HG03521 (cell line): ENCODE results near the gene CCBE1.
"Not testable (repeated sequence)": the region's sequence is repeated elsewhere in the genome, so short reads cannot be mapped to it uniquely, and the experiment has no call there.

ENCODE experiments used
- ATAC-seq: cut with Tn5 transposase; IDR thresholded peaks from one replicate; pipeline ENCODE4 v1.9.1; 2021; ENCODE audit warnings: mild to moderate bottlenecking, moderate library complexity; ENCODE audit not compliant: unreplicated experiment

Gene CCBE1

DNA sequence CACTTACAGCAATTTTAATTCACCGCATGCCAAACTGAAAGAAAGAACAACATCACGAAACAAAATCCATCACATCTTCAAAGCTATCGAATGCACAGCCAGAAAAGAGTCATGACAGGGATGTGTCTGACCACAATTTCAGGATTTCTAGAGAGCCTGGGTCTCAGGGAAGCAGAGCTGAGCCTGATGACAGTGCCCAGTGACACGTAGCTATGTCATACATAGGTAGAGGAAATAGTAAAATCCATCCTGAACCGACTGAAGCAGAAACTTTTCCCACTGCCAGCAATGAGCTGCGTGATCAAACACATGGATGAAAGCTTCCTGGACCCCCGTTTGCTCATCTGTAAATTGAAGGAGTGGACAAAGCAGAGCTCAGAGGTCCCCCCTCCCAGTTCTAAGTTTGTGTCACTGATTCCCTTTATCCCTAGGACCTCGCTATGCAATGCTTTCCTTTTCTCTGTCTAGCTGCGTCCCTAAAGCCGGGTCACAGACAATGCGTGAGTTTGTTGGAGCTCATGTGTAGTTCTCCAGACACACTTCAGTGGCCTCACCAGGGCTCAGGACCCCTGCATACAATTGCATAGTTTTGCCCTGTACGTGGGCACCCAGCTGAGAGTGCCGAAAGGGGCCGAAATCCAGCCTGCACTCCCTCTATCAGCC is 37.6 kb downstream of the CCBE1 start:
- no peak for ATAC-seq

DNA sequence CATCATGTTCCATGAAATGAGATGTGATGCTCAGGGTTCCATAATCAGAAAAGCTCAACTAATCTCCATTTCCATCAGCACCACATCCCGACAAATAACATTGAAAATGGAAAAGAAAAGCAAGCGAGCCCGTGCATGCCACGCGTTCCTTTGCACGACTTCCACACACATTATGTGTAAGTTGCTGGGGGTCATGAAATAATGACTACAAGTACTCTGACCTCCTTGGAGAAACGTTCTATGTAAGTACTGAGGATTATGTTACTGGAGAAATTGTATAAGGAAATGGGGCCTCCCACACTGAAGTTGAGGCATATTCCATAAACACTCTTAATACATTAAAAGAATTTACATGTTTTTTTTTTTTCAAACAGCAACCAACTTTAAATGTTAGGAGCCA is 38.3 kb downstream of the CCBE1 start:
- ATAC-seq, result no peak

DNA sequence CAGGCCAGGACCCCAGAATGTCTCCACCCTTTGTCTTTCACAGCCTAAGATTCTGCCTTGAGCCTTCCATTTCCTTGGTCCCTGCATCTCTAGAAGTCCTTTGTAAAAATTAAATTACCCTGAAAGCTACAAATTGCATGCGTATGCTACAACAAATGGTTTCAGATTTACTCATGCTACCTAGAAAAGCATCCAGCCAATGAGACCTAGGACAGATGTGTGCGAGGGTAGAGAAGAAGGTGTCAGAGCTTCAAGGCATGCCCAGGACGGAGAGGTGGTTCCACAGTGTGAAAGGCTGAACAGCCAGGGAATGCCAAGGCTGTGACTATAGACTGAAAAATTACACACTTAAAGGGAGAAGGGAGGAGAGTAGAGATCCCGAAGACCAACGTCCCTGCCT is 40.2 kb downstream of the CCBE1 start:
- no peak for ATAC-seq

DNA sequence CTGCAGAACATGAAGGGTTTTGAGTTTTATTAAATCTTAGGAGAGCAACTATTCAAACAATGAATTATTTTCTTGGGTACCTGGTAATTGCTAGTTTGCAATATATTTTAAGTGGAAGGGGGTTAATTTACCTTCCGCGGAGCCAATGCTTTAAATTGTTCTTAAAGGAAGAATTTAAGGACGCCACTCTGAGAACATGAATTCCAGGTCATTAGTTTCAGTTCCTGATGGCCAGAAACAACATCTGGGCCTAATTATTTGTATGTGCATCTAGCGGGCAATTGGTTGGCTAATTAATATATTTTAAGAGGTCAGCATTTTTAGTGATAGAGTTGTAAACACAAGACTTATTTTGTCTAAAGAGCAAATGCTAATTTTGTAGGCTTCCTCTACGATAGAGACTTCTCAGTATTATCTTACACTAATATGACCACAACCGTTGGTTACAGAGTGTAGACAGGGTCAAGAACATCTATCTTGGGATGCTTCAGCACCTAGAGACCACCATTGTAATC is 40.8 kb downstream of the CCBE1 start:
- no peak for ATAC-seq

DNA sequence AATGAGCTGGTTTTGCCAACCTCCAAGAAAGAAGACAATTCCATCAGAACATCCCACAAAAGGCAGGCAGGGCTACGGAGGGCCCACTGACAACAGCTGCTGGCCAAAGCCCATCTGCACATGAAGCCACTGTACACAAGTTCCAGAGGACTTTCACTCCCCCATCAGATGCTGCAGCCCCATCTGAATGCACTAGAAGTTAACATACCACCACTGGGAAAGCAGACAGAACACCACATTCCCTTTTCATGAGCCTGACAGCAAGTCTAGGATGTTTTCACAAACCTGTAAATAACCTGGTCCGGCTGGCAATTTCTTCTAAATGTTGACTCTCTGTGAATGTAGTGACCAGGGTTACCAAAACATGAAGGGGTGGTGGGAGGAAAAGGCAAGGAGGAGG is 41.5 kb downstream of the CCBE1 start:
- no peak for ATAC-seq

DNA sequence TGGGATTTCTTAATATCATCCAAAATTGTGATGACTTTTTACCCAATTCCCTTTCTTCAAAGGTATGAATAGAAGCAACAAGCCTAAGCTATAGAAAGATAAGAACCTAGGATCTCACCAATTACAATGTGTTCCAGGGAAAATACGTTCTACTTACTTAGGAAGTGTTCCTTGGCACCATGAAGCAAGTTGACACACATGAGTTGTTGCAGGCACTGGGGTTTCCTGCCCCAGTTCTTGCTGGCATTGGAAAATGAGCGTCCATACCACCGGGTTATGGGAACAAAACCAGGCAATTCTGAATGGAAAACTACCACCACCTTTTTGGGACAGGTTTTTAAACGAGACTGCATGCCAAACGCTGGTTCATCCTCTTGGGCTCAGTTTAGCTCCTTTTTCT is 46.2 kb downstream of the CCBE1 start:
- no peak for ATAC-seq

DNA sequence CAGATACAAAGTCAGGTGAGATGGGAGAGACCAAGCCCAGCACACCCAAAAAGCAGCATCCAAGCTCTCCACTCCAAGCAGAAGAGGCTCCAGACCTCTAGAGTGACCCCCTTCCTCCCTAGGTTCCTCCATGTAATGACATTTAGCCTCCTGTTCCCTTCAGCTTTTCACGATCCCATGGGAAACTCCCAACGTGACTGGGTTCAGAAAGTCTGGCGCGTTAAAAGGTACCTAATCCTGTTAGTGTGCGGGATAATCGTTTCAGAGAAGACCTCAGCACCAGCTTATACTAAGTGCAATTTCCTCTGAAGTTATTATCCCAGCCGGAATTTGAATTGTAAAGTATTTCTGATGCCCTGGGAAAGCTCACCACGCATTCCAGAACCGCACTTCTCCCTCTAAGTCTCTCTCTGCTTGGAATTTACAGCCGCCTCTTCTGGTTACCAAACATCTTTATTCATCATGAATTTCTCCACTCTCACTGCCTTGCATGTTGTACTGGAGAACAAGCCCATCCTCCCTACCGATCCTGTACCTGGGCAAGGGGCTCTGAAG is 46.9 kb downstream of the CCBE1 start:
- no peak for ATAC-seq

DNA sequence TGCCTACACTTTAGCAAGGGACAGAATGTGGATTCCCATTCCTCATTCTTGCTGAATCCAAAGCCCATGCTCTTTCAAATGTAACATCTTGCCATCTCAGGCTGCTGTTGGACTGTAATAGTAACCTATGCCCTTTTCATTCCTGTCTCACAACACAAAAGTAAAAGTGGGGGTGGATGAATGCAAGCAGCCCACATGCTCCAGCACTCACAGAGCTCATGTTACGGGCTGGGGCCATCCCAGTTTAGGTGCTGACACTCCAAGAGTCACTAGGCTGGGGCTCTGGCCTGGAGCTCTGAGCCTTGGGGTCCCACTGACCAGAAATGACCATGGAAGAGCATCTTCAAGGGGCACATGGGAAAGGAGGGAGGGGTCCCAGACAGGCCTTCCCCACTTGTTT is 47.6 kb downstream of the CCBE1 start:
- no peak for ATAC-seq

DNA sequence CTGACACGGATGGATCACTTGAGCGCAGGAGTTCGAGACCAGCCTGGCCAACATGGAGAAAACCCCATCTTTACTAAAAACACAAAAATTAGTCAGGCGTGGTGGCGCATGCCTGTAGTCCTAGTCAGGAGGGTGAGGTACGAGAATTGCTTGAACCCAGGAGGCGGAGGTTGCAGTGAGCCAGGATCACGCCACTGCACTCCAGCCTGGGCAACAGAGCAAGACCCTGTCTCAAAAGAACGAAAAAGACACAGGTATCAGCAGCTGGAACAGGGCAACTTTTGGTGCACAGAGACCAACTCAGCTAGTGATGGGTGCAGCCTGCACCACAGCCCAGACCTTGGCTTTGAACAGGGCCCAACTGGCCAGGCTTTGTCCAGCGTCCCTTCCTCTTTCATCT is 48.8 kb downstream of the CCBE1 start:
- ATAC-seq, result not testable (repeated sequence)

DNA sequence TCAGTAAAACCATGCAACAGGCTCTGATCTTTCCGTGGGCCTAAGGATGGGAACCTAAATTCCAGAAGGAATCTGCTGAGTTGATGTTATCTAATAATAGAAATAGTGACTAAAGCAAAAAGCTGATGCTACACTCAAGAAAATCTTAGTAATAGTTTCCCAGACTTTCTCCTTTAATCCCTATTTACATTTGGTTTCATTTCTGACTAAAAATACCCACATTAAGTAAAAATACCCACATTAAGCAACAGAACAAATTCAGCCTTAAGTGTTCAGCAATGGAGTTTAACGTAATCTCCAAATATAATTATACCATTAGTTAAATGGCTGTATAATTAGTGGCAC is 50.3 kb downstream of the CCBE1 start:
- no peak for ATAC-seq

DNA sequence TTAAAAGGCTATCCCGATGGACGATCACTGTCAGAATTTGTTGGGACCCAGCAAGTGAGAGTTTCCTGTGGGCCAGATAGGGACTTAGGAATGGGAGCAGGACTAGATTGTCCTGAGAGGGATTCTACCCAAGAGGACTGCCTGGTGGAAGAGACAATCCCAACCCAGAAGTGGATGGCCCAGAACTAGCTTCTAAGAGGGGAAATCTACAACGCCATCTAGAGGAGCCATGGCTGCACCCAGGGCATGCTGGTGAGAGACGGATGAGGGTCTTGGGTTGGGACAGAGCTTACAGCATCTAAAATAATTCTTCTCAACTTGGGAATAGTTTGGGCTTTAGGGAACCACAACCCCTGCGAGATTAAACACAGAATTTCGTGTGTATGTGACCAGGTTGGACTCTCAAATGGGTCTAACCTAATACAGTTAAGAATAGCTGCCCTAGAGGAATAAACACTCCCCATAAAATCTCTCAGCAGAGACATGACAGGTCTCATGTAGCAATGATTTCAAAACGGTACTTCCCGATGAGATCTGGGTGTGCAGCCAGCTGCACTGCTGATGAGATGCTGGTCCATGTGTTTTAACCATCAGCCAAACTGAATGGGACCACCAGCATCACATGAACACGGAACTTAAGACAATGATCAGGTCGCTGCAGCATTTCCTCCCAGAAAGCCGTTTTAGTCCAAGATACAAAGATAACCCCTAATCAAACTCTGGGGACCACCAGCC is 50.8 kb downstream of the CCBE1 start:
- no peak for ATAC-seq

DNA sequence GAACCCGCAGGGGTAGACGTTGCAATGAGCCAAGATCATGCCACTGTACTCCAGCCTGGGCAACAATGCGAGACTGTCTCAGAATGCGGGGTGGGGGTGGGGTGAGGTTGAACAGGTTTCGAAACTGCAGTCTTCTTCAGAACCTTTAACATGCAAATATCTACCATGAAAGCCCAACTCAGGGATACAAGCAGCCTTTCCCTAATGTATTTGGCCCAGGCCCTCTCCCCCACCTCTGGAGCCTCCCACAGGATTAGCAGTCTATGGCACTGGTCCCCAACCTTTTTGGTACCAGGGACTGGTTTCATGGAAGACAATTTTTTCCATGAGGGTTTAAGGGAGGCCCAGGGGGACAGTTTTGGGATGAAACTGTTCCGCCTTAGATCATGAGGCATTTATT is 53.5 kb downstream of the CCBE1 start:
- ATAC-seq, result no peak

DNA sequence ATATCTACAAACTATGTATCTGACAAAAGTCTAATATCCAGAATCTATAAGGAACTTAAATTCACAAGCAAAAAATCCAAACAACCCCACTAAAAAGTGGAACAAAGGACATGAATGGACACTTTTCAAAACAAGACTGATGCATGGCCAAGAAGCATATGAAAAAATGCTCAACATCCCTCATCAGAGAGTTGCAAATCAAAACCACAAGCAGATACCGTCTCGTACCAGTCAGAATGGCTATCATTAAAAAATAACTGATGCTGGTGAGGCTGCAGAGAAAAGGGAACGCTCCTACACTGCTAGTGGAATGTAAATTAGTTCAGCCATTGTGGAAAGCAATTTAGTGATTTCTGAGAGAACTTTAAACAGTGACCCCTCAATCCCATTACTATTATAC is 56.5 kb downstream of the CCBE1 start:
- no peak for ATAC-seq

DNA sequence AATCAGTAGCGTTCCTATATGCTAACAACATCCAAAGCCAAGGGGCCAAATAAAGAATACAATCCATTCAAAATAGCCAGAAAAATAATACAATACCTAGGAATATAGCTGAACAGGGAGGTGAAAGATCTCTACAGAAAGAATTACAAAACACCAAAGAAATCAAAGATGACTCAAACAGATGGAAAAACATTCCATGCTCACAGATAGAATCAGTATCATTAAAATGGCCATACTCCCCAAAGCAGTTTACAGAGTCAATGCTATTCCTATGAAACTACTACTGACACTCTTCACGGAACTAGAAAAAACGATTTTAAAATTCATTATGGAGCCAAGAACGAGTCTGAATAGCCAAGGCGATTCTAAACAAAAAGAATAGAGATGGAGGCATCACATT is 57.4 kb downstream of the CCBE1 start:
- no peak for ATAC-seq

DNA sequence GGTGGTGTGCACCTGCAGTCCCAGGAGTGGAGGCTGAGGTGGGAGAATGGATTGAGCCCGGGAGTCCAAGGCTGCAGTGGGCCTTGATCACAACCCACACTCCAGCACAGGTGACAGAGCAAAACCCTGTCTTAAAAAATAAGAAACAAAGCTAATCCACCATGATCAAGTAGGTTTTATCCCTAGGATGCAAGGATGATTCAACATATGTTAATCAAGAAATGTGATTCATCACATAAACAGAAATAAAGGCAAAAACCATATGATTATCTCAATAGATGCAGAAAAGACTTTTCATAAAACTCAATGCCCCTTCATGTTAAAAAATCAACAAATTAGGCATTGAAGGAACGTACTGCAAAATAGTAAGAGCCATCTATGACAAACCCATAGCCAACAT is 58.1 kb downstream of the CCBE1 start:
- ATAC-seq, result no peak

DNA sequence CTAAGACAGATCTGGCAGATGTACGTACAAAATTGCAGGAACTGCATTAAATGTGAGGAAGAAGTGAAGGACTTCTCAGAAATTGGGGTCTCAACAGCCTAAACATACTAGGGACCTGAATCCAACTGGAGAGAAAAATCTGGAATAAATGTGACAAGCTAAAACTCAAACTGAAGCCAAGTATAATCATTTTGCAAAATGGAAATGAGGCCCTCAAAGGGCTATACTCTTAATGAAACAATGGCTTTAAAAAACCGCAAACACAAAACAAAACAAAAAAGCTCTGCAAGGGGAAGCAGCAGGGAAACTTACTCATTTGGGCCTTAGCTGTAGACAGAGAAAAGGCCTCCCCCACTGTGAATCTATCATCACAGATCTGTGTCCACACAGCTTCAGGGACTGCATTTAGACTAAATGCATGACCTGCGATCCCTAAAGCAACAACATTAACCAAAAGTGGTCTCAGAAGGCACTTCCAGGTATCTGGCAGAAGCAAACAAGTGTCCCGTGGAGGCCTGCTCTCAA is 63.2 kb downstream of the CCBE1 start:
- no peak for ATAC-seq

DNA sequence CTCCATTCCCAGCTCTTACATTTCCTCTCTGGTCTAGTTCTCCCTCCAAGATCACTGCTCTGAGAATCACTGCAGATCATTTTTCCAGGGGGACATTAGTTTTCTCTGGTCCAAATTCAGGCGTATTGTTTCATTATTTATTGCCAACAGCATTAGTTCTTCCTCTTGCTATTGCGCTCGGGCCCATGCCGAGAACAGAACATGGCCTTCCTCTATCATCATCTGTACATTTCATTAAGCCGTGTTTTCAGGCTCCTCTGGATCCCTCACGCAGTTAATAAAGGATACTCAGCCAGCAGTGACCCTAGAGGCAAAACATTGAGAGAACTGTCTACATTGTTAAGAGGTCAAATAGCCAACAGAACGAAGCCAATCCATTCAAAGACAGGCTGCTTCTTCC is 63.9 kb downstream of the CCBE1 start:
- ATAC-seq, result no peak

DNA sequence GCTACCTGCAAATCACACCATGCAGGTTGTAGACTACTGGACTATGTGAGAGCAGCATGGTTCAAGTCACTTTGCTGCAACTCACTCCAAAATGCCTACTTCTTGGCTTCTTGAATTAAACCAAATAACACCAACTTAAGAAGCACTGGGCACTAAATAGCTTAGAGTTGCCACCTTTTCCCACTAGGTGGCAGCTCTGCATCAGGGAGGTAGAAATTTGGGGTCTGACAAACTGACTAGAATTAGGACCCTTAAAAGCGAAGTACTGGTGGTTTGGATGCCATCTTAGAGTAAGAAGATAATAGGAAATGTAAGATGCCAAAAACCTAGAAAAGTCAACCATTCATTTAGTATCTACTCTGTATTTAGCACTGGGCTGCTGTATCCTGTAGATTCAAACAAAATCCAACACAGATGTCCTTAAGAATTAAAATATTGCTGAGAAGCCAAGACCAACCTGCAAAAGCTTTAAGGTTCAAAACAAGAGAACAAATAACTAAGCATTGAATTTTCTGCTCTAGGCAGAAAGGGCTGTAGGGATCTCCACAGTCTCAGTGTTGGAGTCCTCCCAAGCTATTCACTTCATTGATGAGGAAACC is 65.5 kb downstream of the CCBE1 start:
- ATAC-seq, result no peak

DNA sequence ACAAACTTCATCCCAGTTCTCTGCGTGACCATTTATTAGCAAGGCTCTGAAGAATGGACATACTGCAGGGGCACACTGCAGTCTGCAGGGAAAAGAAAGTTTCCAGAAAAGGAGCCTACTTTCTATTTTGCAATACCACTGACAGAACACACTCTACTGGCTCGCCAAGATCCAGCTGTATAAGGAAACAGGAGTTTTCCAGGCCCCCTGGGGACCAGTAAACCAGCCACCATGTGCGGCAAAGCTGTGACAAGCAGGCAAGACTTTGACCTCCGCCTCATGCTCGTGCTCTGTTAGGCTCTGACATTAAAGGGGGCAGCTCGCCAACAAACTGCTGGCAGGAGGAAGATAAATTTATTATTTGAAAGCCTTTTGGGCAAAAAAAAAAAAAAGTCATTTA is 67.3 kb downstream of the CCBE1 start:
- no peak for ATAC-seq

DNA sequence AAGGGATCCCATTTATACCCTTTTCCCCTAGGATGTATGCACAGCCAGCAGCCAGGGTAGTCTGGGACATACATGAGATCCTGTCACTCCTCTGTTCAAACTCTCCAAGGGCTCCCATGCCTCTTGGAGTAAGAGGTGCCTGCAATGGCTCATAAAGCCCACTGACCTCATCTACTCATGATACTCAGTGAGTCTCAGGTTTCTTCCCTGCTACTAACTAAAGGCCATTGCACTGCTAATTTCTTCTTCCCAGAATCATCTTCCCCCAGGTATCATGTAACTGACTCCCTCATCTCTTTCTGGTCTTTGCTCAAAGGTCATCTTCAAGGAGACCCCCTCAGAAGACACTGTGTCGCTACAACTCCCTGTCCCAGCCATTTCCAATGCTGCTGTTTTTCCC is 68.2 kb downstream of the CCBE1 start:
- ATAC-seq, result no peak

DNA sequence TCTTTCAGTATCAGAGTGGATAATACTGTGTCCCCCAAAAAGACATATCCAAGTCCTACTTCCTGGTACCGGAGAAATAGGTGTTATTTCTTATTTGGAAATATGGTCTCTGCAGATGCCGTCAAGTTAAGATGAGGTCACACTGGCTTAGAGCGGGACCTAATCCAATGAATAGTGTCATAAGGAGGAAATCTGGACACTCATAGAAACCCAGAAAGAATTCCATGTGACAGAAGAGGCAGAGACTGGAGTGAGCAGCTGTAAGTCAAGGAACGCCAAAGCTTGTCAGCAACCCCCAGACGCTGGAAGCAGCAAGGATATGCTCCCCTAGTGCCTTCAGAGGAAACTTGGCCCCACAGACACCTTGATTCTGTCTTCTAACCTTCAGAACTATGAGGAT is 69.8 kb downstream of the CCBE1 start:
- no peak for ATAC-seq

DNA sequence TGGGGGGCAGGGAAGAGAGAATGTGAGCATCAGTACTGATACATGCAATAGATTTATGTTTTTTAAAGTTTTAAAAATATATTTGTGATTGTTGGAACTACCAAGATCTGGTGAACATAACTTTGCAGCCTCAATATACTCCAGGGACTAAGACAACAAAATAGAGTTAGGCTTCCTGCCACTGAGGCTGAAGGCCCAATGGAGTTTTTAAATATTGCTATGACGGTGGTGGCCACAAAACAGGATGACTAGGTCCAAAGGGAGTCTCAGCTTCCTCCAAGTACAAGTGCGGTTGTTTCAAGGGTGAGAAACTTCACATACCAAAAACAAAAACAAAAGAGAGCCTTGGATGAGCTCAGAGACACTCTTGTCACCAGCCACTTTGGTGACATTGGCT is 72.9 kb downstream of the CCBE1 start:
- ATAC-seq, result no peak
